HCT116 (cell line): Measurements from ENCODE around the gene RASL10A.

ENCODE experiments used
- ATF3 ChIP-seq: IDR thresholded peaks from 2 replicates; pipeline ENCODE4 v1.6.1; 2012
- TF ChIP-seq, protein P1 (sequence below), 3 experiments: fragments of 200-600 bp in 1 of 3; sonication (generic) in 1 of 3; IDR thresholded peaks in 2 of 3; conservative IDR thresholded peaks in 1 of 3; 2 replicates each; pipeline ENCODE4 v1.5.1; 2012 to 2017; ENCODE audit warnings: low read depth in 2 of 3, low read length in 2 of 3, antibody characterized with exemption in 1 of 3, borderline replicate concordance in 1 of 3, control low read depth in 1 of 3, mild to moderate bottlenecking in 1 of 3, mixed read lengths in 1 of 3, mixed run types in 1 of 3, moderate library complexity in 1 of 3; ENCODE audit not compliant: insufficient read depth in 1 of 3

GRCh38 chr22:29342177-29342576 lies 26.7 kb upstream of the RASL10A start:
- TF ChIP-seq, protein P1, sequence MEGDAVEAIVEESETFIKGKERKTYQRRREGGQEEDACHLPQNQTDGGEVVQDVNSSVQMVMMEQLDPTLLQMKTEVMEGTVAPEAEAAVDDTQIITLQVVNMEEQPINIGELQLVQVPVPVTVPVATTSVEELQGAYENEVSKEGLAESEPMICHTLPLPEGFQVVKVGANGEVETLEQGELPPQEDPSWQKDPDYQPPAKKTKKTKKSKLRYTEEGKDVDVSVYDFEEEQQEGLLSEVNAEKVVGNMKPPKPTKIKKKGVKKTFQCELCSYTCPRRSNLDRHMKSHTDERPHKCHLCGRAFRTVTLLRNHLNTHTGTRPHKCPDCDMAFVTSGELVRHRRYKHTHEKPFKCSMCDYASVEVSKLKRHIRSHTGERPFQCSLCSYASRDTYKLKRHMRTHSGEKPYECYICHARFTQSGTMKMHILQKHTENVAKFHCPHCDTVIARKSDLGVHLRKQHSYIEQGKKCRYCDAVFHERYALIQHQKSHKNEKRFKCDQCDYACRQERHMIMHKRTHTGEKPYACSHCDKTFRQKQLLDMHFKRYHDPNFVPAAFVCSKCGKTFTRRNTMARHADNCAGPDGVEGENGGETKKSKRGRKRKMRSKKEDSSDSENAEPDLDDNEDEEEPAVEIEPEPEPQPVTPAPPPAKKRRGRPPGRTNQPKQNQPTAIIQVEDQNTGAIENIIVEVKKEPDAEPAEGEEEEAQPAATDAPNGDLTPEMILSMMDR (IDR thresholded peaks at IDR 0.05 in 2 of 3, conservative IDR thresholded peaks at IDR 0.05 in 1 of 3; ENCODE audit: borderline replicate concordance in 1 of 3, insufficient read depth in 1 of 3, low read depth in 2 of 3, low read length in 2 of 3) = no peak
- no peak for TF ChIP-seq ATF3
